Calu3 (cell line): ENCODE data around the gene IAPP. TPM values are rescaled to one million over a fixed set of nuclear protein-coding genes. Genes with fewer than 3 reads are reported as not detected.
"Not testable (repeated sequence)": the region's sequence is repeated elsewhere in the genome, so short reads cannot be mapped to it uniquely, and the experiment has no call there.

ENCODE experiments used
- BruUV-seq: library from RNA; stranded (reverse); fragments of 400-500 nt; replicated peaks from 2 replicates; lab custom pipeline; 2021; lab: Mats Ljungman, UMichigan
- CTCF ChIA-PET: fragments of 300-600 bp; sonication (Branson Sonifier 250); formaldehyde crosslinking; loops from one replicate; lab custom pipeline; 2022; ENCODE audit warnings: antibody characterized with exemption; lab: Charles Lee
- DNase-seq: peaks from one replicate; pipeline ENCODE4 v3.0.0; 2022
- H3K27ac Mint-ChIP-seq: one replicate; pipeline ENCODE4 v1.8.0; 2022; ENCODE audit warnings: mixed read lengths; ENCODE audit not compliant: unreplicated experiment
- H3K27me3 Mint-ChIP-seq: one replicate; pipeline ENCODE4 v1.8.0; 2022; ENCODE audit warnings: mixed read lengths; ENCODE audit not compliant: unreplicated experiment
- H3K36me3 Mint-ChIP-seq: one replicate; pipeline ENCODE4 v1.8.0; 2022; ENCODE audit warnings: mild to moderate bottlenecking, moderate library complexity, mixed read lengths; ENCODE audit not compliant: insufficient read depth, unreplicated experiment
- H3K4me1 Mint-ChIP-seq: one replicate; pipeline ENCODE4 v1.8.0; 2022; ENCODE audit warnings: mild to moderate bottlenecking, low read depth, mixed read lengths; ENCODE audit not compliant: unreplicated experiment
- H3K4me3 Mint-ChIP-seq: one replicate; pipeline ENCODE4 v1.8.0; 2022; ENCODE audit warnings: mild to moderate bottlenecking, low read depth, moderate library complexity, mixed read lengths; ENCODE audit not compliant: unreplicated experiment
- H3K9me3 Mint-ChIP-seq: one replicate; pipeline ENCODE4 v1.8.0; 2022; ENCODE audit warnings: low read depth, mixed read lengths; ENCODE audit not compliant: unreplicated experiment
- CTCF ChIP-seq: fragments of 200-600 bp; IDR thresholded peaks from one replicate; pipeline ENCODE4 v1.8.0; 2022; ENCODE audit warnings: antibody characterized with exemption; ENCODE audit not compliant: unreplicated experiment
- intact Hi-C: fragments of 100-400 bp; cut with micrococcal nuclease; formaldehyde crosslinking; loops from one replicate; pipeline ENCODE4 v1.10.0; 2022; ENCODE audit not compliant: unreplicated experiment
- total RNA-seq: library from RNA; stranded (reverse); gene quantifications from 2 replicates; pipeline ENCODE4 v1.2.3, GENCODE V29; 2022

IAPP gene
- total RNA-seq, 1 experiment from 2014 or later: not detected

- Mint-ChIP-seq H3K4me3 (no peak overlapping the region), H3K36me3 (no peaks in the 10 kb centered on the region), H3K27ac (no peak overlapping the region), H3K27me3 (no peaks in the 10 kb centered on the region), H3K4me1 (no peaks in the 10 kb centered on the region), H3K9me3 (no peaks in the 10 kb centered on the region)
- intact Hi-C loops: no loop called here
- BruUV-seq: no TSS peak
- DNase-seq: no peak
- CTCF ChIA-PET: no interaction called here
- no peak for TF ChIP-seq CTCF
These were observed 40.9 kb downstream of the IAPP start for GRCh38 chr12:21413369-21414277.

GRCh38 chr12:21416511-21417121, 43.9 kb downstream of the IAPP start:
- no peaks in the 10 kb centered on the region for H3K9me3 Mint-ChIP-seq
- H3K36me3 Mint-ChIP-seq: no peaks in the 10 kb centered on the region
- no peak for DNase-seq
- no peak overlapping the region for H3K27ac Mint-ChIP-seq
- H3K27me3 Mint-ChIP-seq: no peaks in the 10 kb centered on the region
- H3K4me1 Mint-ChIP-seq: no peaks in the 10 kb centered on the region
- H3K4me3 Mint-ChIP-seq: no peak overlapping the region
- CTCF ChIA-PET: interaction anchor here (0.7 kb wide), 1 partner anchor 647 kb away, joined by 3 read pairs; no protein-coding TSS in a partner anchor
- no peak for TF ChIP-seq CTCF
- intact Hi-C loops: no loop called here
- BruUV-seq: no TSS peak

- intact Hi-C loops, H3K27me3 Mint-ChIP-seq, BruUV-seq, CTCF ChIA-PET, H3K9me3 Mint-ChIP-seq, H3K27ac Mint-ChIP-seq, H3K36me3 Mint-ChIP-seq, H3K4me1 Mint-ChIP-seq, DNase-seq, H3K4me3 Mint-ChIP-seq: not testable (repeated sequence)
These were observed 45.7 kb downstream of the IAPP start for GRCh38 chr12:21418398-21418797.

- DNase-seq, H3K4me1 Mint-ChIP-seq, H3K27ac Mint-ChIP-seq, CTCF ChIA-PET, H3K36me3 Mint-ChIP-seq, H3K4me3 Mint-ChIP-seq, H3K27me3 Mint-ChIP-seq, H3K9me3 Mint-ChIP-seq, intact Hi-C loops, BruUV-seq: not testable (repeated sequence)
These were observed 46.5 kb downstream of the IAPP start for GRCh38 chr12:21419009-21419699.

GRCh38 chr12:21428241-21428640, 55.5 kb downstream of the IAPP start:
- no peak overlapping the region for H3K4me3 Mint-ChIP-seq
- CTCF ChIA-PET: no interaction called here
- intact Hi-C loops: no loop called here

More at GRCh38 chr12:21428241-21428640, 55.5 kb downstream of the IAPP start:
- Mint-ChIP-seq H3K9me3 (no peaks in the 10 kb centered on the region), H3K4me1 (no peaks in the 10 kb centered on the region), H3K27me3 (no peaks in the 10 kb centered on the region), H3K27ac (no peak overlapping the region), H3K36me3 (no peaks in the 10 kb centered on the region)
- no peak for DNase-seq
- BruUV-seq: no TSS peak
- TF ChIP-seq CTCF: no peak
